Skeletal muscle tissue (tissue), 4 donors: Measurements from ENCODE around the gene C5orf58. TPM values are rescaled to one million over a fixed set of nuclear protein-coding genes. Genes with fewer than 3 reads are reported as not detected.

Experiments
- H3K27ac ChIP-seq: one replicate; pipeline ENCODE4 v1.7.0; 2013; ENCODE audit warnings: mild to moderate bottlenecking, low read depth, low read length, inconsistent platforms
- H3K27me3 ChIP-seq, 3 donors: one replicate each; pipeline ENCODE4 v1.7.0; 2013; ENCODE audit warnings: low read length in 3 of 3; ENCODE audit not compliant: control insufficient read depth in 3 of 3, insufficient read depth in 3 of 3
- H3K36me3 ChIP-seq, 3 donors: one replicate each; pipeline ENCODE4 v1.7.0; 2013; ENCODE audit warnings: low read length in 3 of 3; ENCODE audit not compliant: control insufficient read depth in 3 of 3, insufficient read depth in 3 of 3
- H3K4me1 ChIP-seq, 3 donors: one replicate each; pipeline ENCODE4 v1.7.0; 2013; ENCODE audit warnings: low read length in 3 of 3, mild to moderate bottlenecking in 3 of 3; ENCODE audit not compliant: control insufficient read depth in 3 of 3, insufficient read depth in 3 of 3
- H3K4me3 ChIP-seq, 3 donors: one replicate each; pipeline ENCODE4 v1.7.0; 2013; ENCODE audit warnings: low read length in 3 of 3
- H3K9ac ChIP-seq, 3 donors: one replicate each; pipeline ENCODE4 v1.7.0; 2013; ENCODE audit warnings: low read length in 3 of 3, mild to moderate bottlenecking in 3 of 3, moderate library complexity in 2 of 3, low read depth in 1 of 3
- H3K9me3 ChIP-seq, 3 donors: one replicate each; pipeline ENCODE4 v1.7.0; 2013; ENCODE audit warnings: low read length in 3 of 3; ENCODE audit not compliant: control insufficient read depth in 3 of 3
- total RNA-seq: library from RNA; depleted of rRNA; stranded (reverse); fragments of >200 nt; gene quantifications from one replicate; pipeline ENCODE4 v1.2.3, GENCODE V29; 2014
- donor health status: Osteomylitis.

Gene C5orf58
- total RNA-seq, 1 donor from 2014 or later: not detected

DNA sequence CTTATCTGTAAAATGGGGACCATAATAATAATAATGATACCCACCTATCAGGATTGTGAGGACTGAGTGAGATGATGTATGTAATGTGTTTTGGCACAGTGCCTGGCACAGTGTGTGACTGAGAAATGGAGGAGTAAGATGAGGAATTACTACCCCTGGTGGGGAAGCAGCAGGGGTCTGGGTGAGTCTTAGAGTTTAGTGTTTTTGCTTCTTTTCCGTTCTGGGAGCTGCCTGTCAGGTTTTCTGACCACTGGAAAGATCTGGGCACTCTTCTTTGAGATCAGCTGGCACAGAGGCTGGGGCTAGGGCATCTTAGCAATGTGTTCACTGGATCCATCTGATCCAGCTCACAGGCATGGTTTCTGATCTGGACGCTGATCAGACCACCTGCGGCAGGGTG lies 56.3 kb downstream of the C5orf58 start:
- no peaks in the 10 kb centered on the region for H3K36me3 ChIP-seq
- H3K4me1 ChIP-seq: peaks cover 2 to 15% (median 3%) of the 10 kb centered on the region in 3 donors
- no peaks in the 10 kb centered on the region for H3K27me3 ChIP-seq
- H3K9ac ChIP-seq: no peak overlapping the region
- no peak overlapping the region for H3K27ac ChIP-seq
- no peak overlapping the region for H3K4me3 ChIP-seq
- H3K9me3 ChIP-seq: peaks cover 0 to 2% (median under 1%) of the 10 kb centered on the region in 3 donors

DNA sequence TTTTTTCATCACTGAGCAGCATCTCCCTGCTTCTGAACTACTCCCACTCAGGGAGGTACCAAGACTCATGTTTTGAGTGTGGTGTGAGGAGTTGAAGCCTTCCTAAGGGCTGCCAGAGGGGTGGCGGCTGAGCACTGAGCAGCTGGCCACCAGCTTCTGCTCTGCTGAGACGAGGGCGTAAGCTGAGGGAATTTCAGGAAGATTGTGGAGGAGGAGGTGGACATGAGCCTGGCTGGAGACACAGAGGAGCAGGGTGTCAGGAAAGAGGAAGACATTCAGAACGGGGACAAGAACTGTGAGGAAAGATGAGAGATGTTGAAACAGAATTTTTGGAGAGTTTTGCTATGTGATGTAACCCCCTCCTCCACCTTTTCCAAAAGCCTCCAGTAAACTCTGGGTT lies 57.0 kb downstream of the C5orf58 start:
- Histone ChIP-seq H3K4me3 (no peak overlapping the region), H3K4me1 (peaks cover 2 to 15% (median 3%) of the 10 kb centered on the region in 3 donors), H3K27me3 (no peaks in the 10 kb centered on the region), H3K9ac (no peak overlapping the region), H3K27ac (peak overlapping the region; percentile 31), H3K36me3 (no peaks in the 10 kb centered on the region), H3K9me3 (peaks cover 0 to 2% (median 0%) of the 10 kb centered on the region in 3 donors)

DNA sequence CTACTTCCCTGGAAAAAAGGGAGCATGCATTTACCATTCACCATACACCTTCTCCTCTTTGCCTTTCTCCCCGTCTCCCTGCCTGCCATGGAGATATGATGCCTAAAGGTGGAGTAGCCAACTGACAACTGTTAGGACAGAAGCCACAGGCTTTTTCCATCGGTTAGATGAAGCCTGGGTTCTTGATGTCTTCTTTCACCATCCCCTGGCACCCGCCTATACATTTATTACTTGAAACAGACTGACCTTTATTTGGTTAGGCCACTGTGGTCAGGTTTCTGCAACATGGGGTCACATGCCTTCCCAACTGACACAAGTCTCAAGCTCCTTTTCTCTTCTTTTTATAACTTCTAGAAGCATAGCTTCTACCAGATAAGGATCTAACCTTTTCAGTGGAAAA lies 57.7 kb downstream of the C5orf58 start:
- H3K4me3 ChIP-seq: no peak overlapping the region
- peaks cover 0 to 3% (median 0%) of the 10 kb centered on the region in 3 donors for H3K27me3 ChIP-seq
- peaks cover 2 to 15% (median 3%) of the 10 kb centered on the region in 3 donors for H3K4me1 ChIP-seq
- H3K36me3 ChIP-seq: no peaks in the 10 kb centered on the region
- peaks cover 0 to 2% (median 0%) of the 10 kb centered on the region in 3 donors for H3K9me3 ChIP-seq
- peak overlapping the region; percentile 31 for H3K27ac ChIP-seq
- H3K9ac ChIP-seq: no peak overlapping the region

DNA sequence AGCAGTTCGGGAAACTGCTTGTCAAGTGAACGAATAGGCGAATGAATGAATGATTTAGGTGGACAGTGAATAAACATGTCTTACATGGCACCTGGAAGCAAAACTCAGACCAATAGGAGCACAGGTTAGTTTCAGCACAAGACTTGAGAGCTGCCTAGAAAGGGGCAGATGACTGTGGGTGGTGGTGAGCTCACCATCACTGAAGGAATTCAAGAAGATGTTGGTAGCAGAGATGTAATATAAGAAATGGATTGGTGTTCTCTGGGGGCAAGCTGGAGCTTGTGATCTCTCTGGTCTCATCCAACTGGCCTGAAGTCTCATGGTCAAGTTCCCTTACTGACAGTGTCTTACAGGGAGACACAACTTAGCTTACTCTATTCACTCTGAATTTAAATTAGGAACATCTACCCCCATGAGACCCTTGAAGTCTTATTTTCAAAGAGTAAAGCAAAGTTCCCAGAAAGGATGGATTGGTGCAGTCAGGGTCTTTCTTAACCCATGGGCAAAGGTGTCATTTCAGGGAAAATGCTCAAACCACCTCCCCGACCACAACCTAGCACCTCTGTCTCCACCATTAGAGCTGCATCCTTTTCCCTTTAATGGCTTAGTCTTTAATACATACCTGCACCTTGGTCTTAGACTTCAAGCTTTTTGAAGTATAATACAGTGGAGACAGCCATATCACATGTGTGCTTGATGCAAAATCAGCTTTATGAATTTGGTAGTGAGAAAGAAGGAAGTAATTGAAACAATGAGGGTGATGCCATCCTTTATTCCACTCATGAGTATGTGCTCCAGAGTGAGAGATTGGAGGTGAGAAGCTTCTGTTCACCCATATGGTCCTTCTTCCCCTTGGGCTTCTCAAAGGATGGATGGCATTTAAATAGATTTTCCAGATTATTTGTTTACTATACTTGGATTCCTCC lies 59.7 kb downstream of the C5orf58 start:
- H3K27ac ChIP-seq: no peak overlapping the region
- H3K9me3 ChIP-seq: peaks cover 0 to 2% (median 0%) of the 10 kb centered on the region in 3 donors
- H3K9ac ChIP-seq: no peak overlapping the region
- peaks cover 0 to 3% (median 0%) of the 10 kb centered on the region in 3 donors for H3K27me3 ChIP-seq
- no peak overlapping the region for H3K4me3 ChIP-seq
- no peaks in the 10 kb centered on the region for H3K36me3 ChIP-seq
- peaks cover 2 to 15% (median 3%) of the 10 kb centered on the region in 3 donors for H3K4me1 ChIP-seq

DNA sequence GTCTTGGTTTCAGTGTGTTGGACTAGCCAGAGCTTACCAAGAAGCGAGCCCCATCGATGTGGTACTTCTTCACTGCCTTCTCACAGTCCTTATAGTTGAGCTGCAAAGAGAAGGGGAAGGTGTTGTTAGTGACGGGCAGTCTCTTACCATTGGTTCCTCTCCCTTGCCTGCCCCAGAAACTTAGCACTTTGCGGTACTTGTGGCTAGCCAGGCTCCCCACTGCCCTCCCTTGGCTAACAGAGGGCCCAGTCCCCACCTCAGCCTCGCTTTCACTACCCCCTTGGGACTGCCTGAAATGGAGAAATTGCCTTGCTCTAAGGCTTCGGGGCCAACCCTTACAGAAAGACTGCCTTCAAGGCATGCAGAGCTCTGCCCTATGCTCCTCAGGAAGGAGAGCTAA lies 60.5 kb downstream of the C5orf58 start:
- peaks cover 0 to 15% (median 2%) of the 10 kb centered on the region in 3 donors for H3K4me1 ChIP-seq
- no peak overlapping the region for H3K4me3 ChIP-seq
- peaks cover 0 to 2% (median 0%) of the 10 kb centered on the region in 3 donors for H3K9me3 ChIP-seq
- no peak overlapping the region for H3K9ac ChIP-seq
- H3K36me3 ChIP-seq: no peaks in the 10 kb centered on the region
- H3K27ac ChIP-seq: no peak overlapping the region
- peaks cover 0 to 3% (median 0%) of the 10 kb centered on the region in 3 donors for H3K27me3 ChIP-seq

DNA sequence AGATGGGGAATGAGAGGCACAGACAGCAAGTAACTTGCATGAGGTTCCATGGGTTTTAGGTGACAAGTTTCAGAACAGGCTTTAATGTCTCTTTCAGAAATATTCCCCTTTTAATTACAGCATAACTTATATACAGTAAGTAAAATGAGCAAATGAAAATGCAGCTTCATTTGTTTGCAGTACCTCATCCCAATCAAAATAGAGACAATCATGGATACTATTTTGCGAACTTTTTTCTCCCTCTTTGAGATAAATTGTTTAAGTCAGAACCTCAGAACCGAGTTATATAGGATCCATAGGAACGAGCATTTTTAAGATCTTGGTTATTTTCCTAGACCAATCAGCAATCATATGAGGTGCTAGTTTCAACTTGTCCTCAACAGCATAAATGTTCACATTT lies 61.3 kb downstream of the C5orf58 start:
- Histone ChIP-seq H3K4me1 (peaks cover 0 to 9% (median 2%) of the 10 kb centered on the region in 3 donors), H3K9ac (no peak overlapping the region), H3K9me3 (peaks cover 0 to 2% (median 0%) of the 10 kb centered on the region in 3 donors), H3K36me3 (no peaks in the 10 kb centered on the region), H3K4me3 (no peak overlapping the region), H3K27me3 (peaks cover 0 to 3% (median 0%) of the 10 kb centered on the region in 3 donors), H3K27ac (no peak overlapping the region)

DNA sequence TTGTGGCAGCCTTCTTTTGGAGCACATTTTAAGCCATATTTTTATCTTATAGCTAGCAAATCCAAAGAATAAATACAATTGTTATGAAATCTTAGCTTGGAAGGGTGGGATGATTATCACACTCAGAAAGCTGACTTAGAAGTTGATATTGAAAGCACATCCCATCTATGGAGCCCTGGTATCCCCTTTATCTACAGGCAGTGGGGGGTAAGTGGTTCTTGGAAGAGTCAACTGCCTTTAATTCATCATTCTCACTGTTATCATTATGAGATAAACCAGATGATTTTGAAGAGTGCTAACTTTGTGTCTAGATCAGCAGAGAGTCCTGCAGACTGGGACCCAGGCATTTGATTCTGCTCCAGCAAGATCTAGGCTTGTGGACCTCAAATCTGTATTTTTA lies 61.8 kb downstream of the C5orf58 start:
- Histone ChIP-seq H3K9ac (no peak overlapping the region), H3K4me3 (peak overlapping the region in 1 of 3 donors; percentile 39), H3K4me1 (peaks cover 0 to 7% (median 0%) of the 10 kb centered on the region in 3 donors), H3K27ac (no peak overlapping the region), H3K27me3 (peaks cover 0 to 3% (median 0%) of the 10 kb centered on the region in 3 donors), H3K9me3 (peaks cover 0 to 2% (median 0%) of the 10 kb centered on the region in 3 donors), H3K36me3 (no peaks in the 10 kb centered on the region)

Other genes starting within 250 kb of the C5orf58 start
- gene FOXI1, start 127.1 kb upstream of the C5orf58 start, total RNA-seq: not detected
- gene LCP2, start 64.8 kb downstream of the C5orf58 start, total RNA-seq: 6.8 TPM
- under 0.01 TPM for gene KCNMB1, start 156.4 kb downstream of the C5orf58 start, total RNA-seq